ENCODE results near the gene TEX48.

GRCh38 chr9:114684036-114684435 is 2.0 kb upstream of the TEX48 start:
- TF ChIP-seq CTCF (tag by site-specific recombination; IDR thresholded peaks at IDR 0.05) (no peak), ZNF221 (tag by site-specific recombination; IDR thresholded peaks at IDR 0.05; ENCODE audit: borderline replicate concordance) (no peak), WT1 (tag by site-specific recombination; IDR thresholded peaks at IDR 0.05) (no peak), ZNF76 (tag by site-specific recombination; IDR thresholded peaks at IDR 0.05; ENCODE audit: borderline replicate concordance, low read depth) (no peak), GLI4 (tag by site-specific recombination; IDR thresholded peaks at IDR 0.05) (no peak), ZNF274 (IDR thresholded peaks at IDR 0.05; ENCODE audit: low read length) (no peak), ZNF274 (tag by site-specific recombination; IDR thresholded peaks at IDR 0.05; ENCODE audit: borderline replicate concordance) (no peak), PRDM2 (tag by site-specific recombination; IDR thresholded peaks at IDR 0.05; ENCODE audit: borderline replicate concordance) (no peak)

Data from HEK293 (cell line).